ENCODE measurements around the gene RTP1. TPM values are rescaled to one million over a fixed set of nuclear protein-coding genes. Genes with fewer than 3 reads are reported as not detected.

The RTP1 gene
- total RNA-seq, 3 donors from 2014 or later (not counting 1 experiment from before 2014, with no cell fraction given): not detected

DNA sequence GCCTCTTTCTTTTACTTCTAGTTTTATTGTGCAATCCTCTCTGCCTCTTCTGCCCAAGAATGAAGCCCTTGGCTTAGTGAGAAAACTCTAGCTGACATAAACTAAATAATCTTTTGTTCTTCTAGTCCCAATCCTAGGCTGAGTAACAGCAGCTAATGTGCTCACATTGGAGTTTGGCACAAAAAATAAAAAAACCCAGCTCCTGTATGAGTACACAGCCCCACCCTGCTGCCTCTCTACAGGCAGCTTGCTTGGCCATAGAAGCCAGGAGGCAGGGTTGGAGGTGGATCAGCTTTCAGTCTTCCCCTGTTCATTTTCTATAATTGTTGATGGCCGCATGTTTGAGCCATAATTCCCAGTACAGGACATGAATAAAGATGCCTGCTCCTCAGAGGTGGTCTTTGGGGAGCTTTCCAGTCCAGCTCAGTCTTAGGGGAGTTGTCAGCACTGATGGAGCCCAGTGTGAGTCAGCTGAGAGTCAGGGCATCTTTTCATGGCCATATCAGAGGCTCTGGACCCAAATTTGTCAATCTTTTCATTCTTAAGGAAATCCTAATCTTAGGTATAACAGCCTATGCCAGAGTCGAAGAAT is 46.7 kb downstream of the RTP1 start:
- WGBS (ENCODE audit: insufficient coverage): 90% methylated on average over 2 of the region's 2 CpGs
- no peaks in the 10 kb centered on the region for H3K36me3 Mint-ChIP-seq

DNA sequence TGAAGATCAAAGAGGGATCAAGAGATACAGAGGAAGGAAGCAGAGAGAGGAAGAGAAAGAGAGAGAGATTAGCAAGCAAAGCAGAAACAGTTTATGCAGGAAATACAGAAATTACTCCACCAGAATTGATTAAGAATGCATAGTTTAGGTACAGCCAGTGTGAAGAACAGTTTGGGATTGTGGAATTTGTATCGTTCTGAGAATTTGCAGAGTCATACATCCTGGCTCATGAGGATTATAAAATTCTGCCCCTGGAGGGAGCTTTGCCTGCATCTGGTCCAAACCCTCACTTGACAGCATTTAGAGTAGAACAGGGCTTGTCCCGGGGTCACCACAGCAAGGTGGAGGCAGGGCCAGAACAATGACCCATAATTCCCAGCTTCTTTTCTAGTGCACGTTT is 50.1 kb downstream of the RTP1 start:
- Mint-ChIP-seq H3K27ac (no peak overlapping the region), H3K9me3 (no peaks in the 10 kb centered on the region), H3K36me3 (no peaks in the 10 kb centered on the region), H3K4me3 (no peak overlapping the region), H3K27me3 (ENCODE audit: low read depth in 2 of 2) (peaks cover 19 to 30% of the 10 kb centered on the region in 2 donors), H3K4me1 (no peaks in the 10 kb centered on the region)
- ATAC-seq: no peak
- intact Hi-C loops (cut with micrococcal nuclease): no loop called here
- H3K27ac ChIP-seq (ENCODE audit: low read length): no peak overlapping the region
- no peaks in the 10 kb centered on the region for H3K36me3 ChIP-seq (ENCODE audit: control insufficient read depth, insufficient read depth, low read length)
- DNase-seq: no peak
- WGBS (ENCODE audit: insufficient coverage): 64% methylated on average over 3 of the region's 3 CpGs
- no peaks in the 10 kb centered on the region for H3K27me3 ChIP-seq (ENCODE audit: control insufficient read depth, insufficient read depth, low read length)
- TF ChIP-seq, protein P1, sequence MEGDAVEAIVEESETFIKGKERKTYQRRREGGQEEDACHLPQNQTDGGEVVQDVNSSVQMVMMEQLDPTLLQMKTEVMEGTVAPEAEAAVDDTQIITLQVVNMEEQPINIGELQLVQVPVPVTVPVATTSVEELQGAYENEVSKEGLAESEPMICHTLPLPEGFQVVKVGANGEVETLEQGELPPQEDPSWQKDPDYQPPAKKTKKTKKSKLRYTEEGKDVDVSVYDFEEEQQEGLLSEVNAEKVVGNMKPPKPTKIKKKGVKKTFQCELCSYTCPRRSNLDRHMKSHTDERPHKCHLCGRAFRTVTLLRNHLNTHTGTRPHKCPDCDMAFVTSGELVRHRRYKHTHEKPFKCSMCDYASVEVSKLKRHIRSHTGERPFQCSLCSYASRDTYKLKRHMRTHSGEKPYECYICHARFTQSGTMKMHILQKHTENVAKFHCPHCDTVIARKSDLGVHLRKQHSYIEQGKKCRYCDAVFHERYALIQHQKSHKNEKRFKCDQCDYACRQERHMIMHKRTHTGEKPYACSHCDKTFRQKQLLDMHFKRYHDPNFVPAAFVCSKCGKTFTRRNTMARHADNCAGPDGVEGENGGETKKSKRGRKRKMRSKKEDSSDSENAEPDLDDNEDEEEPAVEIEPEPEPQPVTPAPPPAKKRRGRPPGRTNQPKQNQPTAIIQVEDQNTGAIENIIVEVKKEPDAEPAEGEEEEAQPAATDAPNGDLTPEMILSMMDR (IDR thresholded peaks at IDR 0.05): no peak
- no peaks in the 10 kb centered on the region for H3K9me3 ChIP-seq (ENCODE audit: control insufficient read depth, insufficient read depth, low read length)
- H3K4me1 ChIP-seq (ENCODE audit: control insufficient read depth, insufficient read depth, low read length): no peaks in the 10 kb centered on the region
- H3K4me3 ChIP-seq (ENCODE audit: low read length): no peak overlapping the region

More for the DNA sequence above, 46.7 kb downstream of the RTP1 start:
- Mint-ChIP-seq H3K9me3 (peaks cover 0 to 2% of the 10 kb centered on the region in 2 donors), H3K27ac (no peak overlapping the region), H3K4me1 (no peaks in the 10 kb centered on the region), H3K27me3 (ENCODE audit: low read depth in 2 of 2) (peaks cover 18 to 28% of the 10 kb centered on the region in 2 donors), H3K4me3 (no peak overlapping the region)
- Histone ChIP-seq H3K27ac (ENCODE audit: low read length) (no peak overlapping the region), H3K36me3 (ENCODE audit: control insufficient read depth, insufficient read depth, low read length) (no peaks in the 10 kb centered on the region), H3K4me1 (ENCODE audit: control insufficient read depth, insufficient read depth, low read length) (no peaks in the 10 kb centered on the region), H3K4me3 (ENCODE audit: low read length) (no peak overlapping the region), H3K9me3 (ENCODE audit: control insufficient read depth, insufficient read depth, low read length) (no peaks in the 10 kb centered on the region), H3K27me3 (ENCODE audit: control insufficient read depth, insufficient read depth, low read length) (no peaks in the 10 kb centered on the region)
- DNase-seq (no peak), ATAC-seq (no peak)
- TF ChIP-seq, protein P1 (IDR thresholded peaks at IDR 0.05): no peak
- intact Hi-C loops (cut with micrococcal nuclease): no loop called here

Other genes starting within 250 kb of the RTP1 start
- 1 to 10 TPM; 3.1 to 6.6 (median 4.3) TPM for gene RPL39L, start 58.0 kb upstream of the RTP1 start, total RNA-seq
- gene MASP1, start 94.3 kb downstream of the RTP1 start, total RNA-seq: not detected
- 1 to 10 TPM; 4.2 to 8.0 (median 4.4) TPM for gene RTP4, start 170.9 kb downstream of the RTP1 start, total RNA-seq

Data from natural killer cell (primary cell).